K562 (cell line): ENCODE results near the gene OR2V2. TPM values are rescaled to one million over a fixed set of nuclear protein-coding genes. Genes with fewer than 3 reads are reported as not detected.
A peak's percentile ranks its signal among the peaks of the same experiment; 100 is the strongest.

Experiments
- ATAC-seq: fragments of 200-7000 bp; cut with Tn5 transposase; 3 replicates; pipeline ENCODE4 v1.9.1; 2020; ENCODE audit warnings: moderate library complexity
- BruUV-seq: library from RNA; stranded (reverse); fragments of 400-500 nt; replicated peaks from 2 replicates; lab custom pipeline; 2021; lab: Mats Ljungman, UMichigan
- CTCF ChIA-PET: fragments of 300-600 bp; formaldehyde crosslinking; extraction: SDS; loops from one replicate; lab custom pipeline; 2021; ENCODE audit warnings: low intra/inter-chr PET ratio; lab: Yijun Ruan, JAX
- POLR2A ChIA-PET: fragments of 300-600, 350-650 bp; sonication (Branson Sonifier 250); formaldehyde crosslinking; extraction: SDS; loops from one replicate; lab custom pipeline; 2021; ENCODE audit warnings: antibody characterized with exemption, inconsistent platforms; lab: Yijun Ruan, JAX
- DNase-seq, 4 experiments: peaks; one replicate each; pipeline versions ENCODE4 v3.0.0 to v3.0.0-alpha.2; 2011 to 2018; ENCODE audit warnings: low spot score in 3 of 4, mixed read lengths in 3 of 4; ENCODE audit errors: extremely low read depth in 1 of 4
- FAIRE-seq: peaks from 2 replicates; lab custom pipeline; 2011; peaks lifted over from hg19 to GRCh38; lab: Jason Lieb, UNC
- H2AFZ ChIP-seq: 2 replicates; pipeline ENCODE4 v1.6.0; 2011; ENCODE audit warnings: low read depth, low read length, control low read depth, inconsistent platforms
- H3K27ac ChIP-seq: fragments of 200-600 bp; 3 replicates; pipeline ENCODE4 v1.8.0; 2011; ENCODE audit warnings: low read depth, mild to moderate bottlenecking, control low read depth, inconsistent platforms, low read length, moderate library complexity, mixed read lengths; ENCODE audit errors: extremely low read depth
- H3K27me3 ChIP-seq, 2 experiments: fragments of 300-600 bp in 1 of 2; 2 replicates in 1 of 2; 3 replicates in 1 of 2; pipeline versions ENCODE4 v1.6.0 to v1.8.0; 2011; ENCODE audit warnings: inconsistent platforms in 2 of 2, low read length in 2 of 2, mild to moderate bottlenecking in 1 of 2, mixed read lengths in 1 of 2, moderate library complexity in 1 of 2; ENCODE audit not compliant: control insufficient read depth in 2 of 2, insufficient read depth in 2 of 2
- H3K36me3 ChIP-seq: fragments of 300-600 bp; 3 replicates; pipeline ENCODE4 v1.8.0; 2011; ENCODE audit warnings: mild to moderate bottlenecking, low read length, inconsistent platforms; ENCODE audit not compliant: control insufficient read depth, insufficient read depth
- H3K4me1 ChIP-seq, 2 experiments: fragments of 200-600 bp in 1 of 2; replicated peaks in 1 of 2; 2 replicates in 1 of 2; 3 replicates in 1 of 2; pipeline versions ENCODE4 v1.5.1 to v1.8.0; 2011; ENCODE audit warnings: inconsistent platforms in 2 of 2, low read length in 2 of 2, mild to moderate bottlenecking in 1 of 2, mixed read lengths in 1 of 2, moderate library complexity in 1 of 2; ENCODE audit not compliant: control insufficient read depth in 2 of 2, insufficient read depth in 2 of 2
- H3K4me2 ChIP-seq: 2 replicates; pipeline ENCODE4 v1.6.1; 2011; ENCODE audit warnings: low read length, control low read depth, inconsistent platforms, mixed read lengths; ENCODE audit not compliant: insufficient read depth
- H3K4me3 ChIP-seq: fragments of 200-600 bp; sonication (generic), shearing (Covaris generic); 2 replicates; pipeline ENCODE4 v1.5.1; 2016; ENCODE audit warnings: control low read depth, inconsistent platforms
- H3K79me2 ChIP-seq: fragments of 200-600 bp; 3 replicates; pipeline ENCODE4 v1.8.0; 2011; ENCODE audit warnings: low read length, inconsistent platforms; ENCODE audit not compliant: control insufficient read depth, insufficient read depth
- H3K9ac ChIP-seq, 2 experiments: 2 replicates each; pipeline versions ENCODE4 v1.6.0 to v1.6.1; 2011; ENCODE audit warnings: low read depth in 2 of 2, low read length in 2 of 2, control low read depth in 1 of 2, inconsistent platforms in 1 of 2, mild to moderate bottlenecking in 1 of 2, mixed read lengths in 1 of 2; ENCODE audit not compliant: insufficient read depth in 1 of 2
- H3K9me1 ChIP-seq: one replicate; pipeline ENCODE4 v1.6.0; 2011; ENCODE audit warnings: inconsistent platforms, mild to moderate bottlenecking, low read length, moderate library complexity; ENCODE audit not compliant: control insufficient read depth, insufficient read depth
- H3K9me3 ChIP-seq: replicated peaks from 2 replicates; pipeline ENCODE4 v1.5.1; 2011; ENCODE audit warnings: low read depth, low read length, inconsistent platforms; ENCODE audit not compliant: control insufficient read depth, insufficient read depth
- H4K20me1 ChIP-seq: replicated peaks from 2 replicates; pipeline ENCODE4 v1.6.1; 2011; ENCODE audit warnings: low read length, inconsistent platforms, mixed read lengths; ENCODE audit not compliant: control insufficient read depth, insufficient read depth
- ARID1B ChIP-seq: fragments of 450-650 bp; IDR thresholded peaks from 2 replicates; pipeline ENCODE4 v1.6.1; 2016; ENCODE audit warnings: antibody characterized with exemption, mild to moderate bottlenecking, inconsistent platforms
- CREM ChIP-seq: IDR thresholded peaks from 2 replicates; pipeline ENCODE4 v1.6.1; 2014; ENCODE audit warnings: antibody characterized with exemption, low read depth
- CTBP1 ChIP-seq: fragments of 450-650 bp; IDR thresholded peaks from 2 replicates; pipeline ENCODE4 v1.6.1; 2016; ENCODE audit warnings: borderline replicate concordance
- EGR1 ChIP-seq: fragments of 450-650 bp; conservative IDR thresholded peaks from 2 replicates; pipeline ENCODE4 v1.6.1; 2017; ENCODE audit warnings: mild to moderate bottlenecking
- JUN ChIP-seq, 2 experiments: sonication (generic) in 1 of 2; formaldehyde crosslinking in 1 of 2; IDR thresholded peaks; 2 replicates each; pipeline versions ENCODE4 v1.6.1 to v1.8.0; 2012 to 2022; ENCODE audit warnings: borderline replicate concordance in 2 of 2, mild to moderate bottlenecking in 2 of 2, improper control_type of control experiment in 1 of 2, low read depth in 1 of 2, low read length in 1 of 2, missing genetic modification reagents in 1 of 2
- KLF13 ChIP-seq: fragments of 450-650 bp; IDR thresholded peaks from 2 replicates; pipeline ENCODE4 v1.6.1; 2016; ENCODE audit warnings: missing genetic modification characterization, low read depth, mild to moderate bottlenecking, missing compliant biosample characterization, moderate library complexity, borderline replicate concordance
- MAZ ChIP-seq, 2 experiments: fragments of 450-650 bp in 1 of 2; sonication (generic) in 1 of 2; formaldehyde crosslinking; IDR thresholded peaks in 1 of 2; conservative IDR thresholded peaks in 1 of 2; 2 replicates each; pipeline versions ENCODE4 v1.4.0 to v1.5.0; 2020; ENCODE audit warnings: mild to moderate bottlenecking in 1 of 2, missing genetic modification reagents in 1 of 2
- NRF1 ChIP-seq, 2 experiments: fragments of 450-650 bp; IDR thresholded peaks in 1 of 2; conservative IDR thresholded peaks in 1 of 2; 2 replicates each; pipeline ENCODE4 v1.6.1; 2014; ENCODE audit warnings: mild to moderate bottlenecking in 2 of 2
- ZNF512 ChIP-seq: IDR thresholded peaks from 2 replicates; pipeline ENCODE4 v1.6.1; 2016; ENCODE audit warnings: missing genetic modification characterization, missing compliant biosample characterization
- WGBS: fragments of 100-300 bp; shearing (Covaris generic); methylation state at CpG from one replicate; pipeline ENCODE4 v1.1.6; 2016; ENCODE audit warnings: low coverage, mixed read lengths; ENCODE audit not compliant: insufficient coverage; ENCODE audit errors: missing lambda C conversion rate; 5-methylcytosine and 5-hydroxymethylcytosine counted together
- in situ Hi-C: fragments of 300-500 bp; cut with MboI; formaldehyde crosslinking; loops from 4 replicates; pipeline ENCODE4 v1.15.0; 2018; ENCODE audit warnings: inconsistent platforms, mixed read lengths
- intact Hi-C: fragments of 100-400 bp; cut with micrococcal nuclease; formaldehyde crosslinking; loops from 2 replicates; pipeline ENCODE4 v1.14.2; 2022
- polyA plus RNA-seq, 8 experiments: library from polyadenylated mRNA; depleted of rRNA in 4 of 8; stranded (reverse) in 5 of 8; unstranded in 3 of 8; fragments of >200 nt; fragmentation: Nextera tagmentation in 2 of 8; fragmentation: Illumina TruSeq in 1 of 8; extraction: Ambion mirVana in 2 of 8; extraction: Trizol in 1 of 8; gene quantifications; 2 replicates each; pipeline versions ENCODE4 v1.2.1 to v1.2.3, GENCODE V29; 2011 to 2014; ENCODE audit warnings: inconsistent platforms in 1 of 8, missing spikeins in 1 of 8
- total RNA-seq, 7 experiments: library from RNA; depleted of rRNA in 6 of 7; stranded (reverse); fragments of >200 nt in 6 of 7; fragmentation: Illumina TruSeq in 2 of 7; extraction: Trizol in 2 of 7; gene quantifications; 2 replicates each; pipeline versions ENCODE4 v1.2.1 to v1.2.3, GENCODE V29; 2011 to 2021; ENCODE audit warnings: low replicate concordance in 1 of 7

The OR2V2 gene
- total and polyA plus RNA-seq, 9 of the 15 experiments (the other 6 are each of a cell fraction or from before 2014, with no cell fraction given) = 0.01 TPM; not detected in 8

GRCh38 chr5:181198905-181199519 is 51.6 kb downstream of the OR2V2 start:
- no peaks in the 10 kb centered on the region for H3K27me3 ChIP-seq
- FAIRE-seq = no peak
- in situ Hi-C loops (no loop called here), intact Hi-C loops (no loop called here)
- no peak for TF ChIP-seq MAZ (CRISPR knock-in tag; conservative IDR thresholded peaks at IDR 0.05 in 1 of 2, IDR thresholded peaks at IDR 0.05 in 1 of 2)
- TF ChIP-seq EGR1 = peak; percentile 24; the same call in 1 of the 2 replicates
- no peaks in the 10 kb centered on the region for H3K36me3 ChIP-seq
- no peaks in the 10 kb centered on the region for H4K20me1 ChIP-seq
- ATAC-seq = no peak
- BruUV-seq = no TSS peak
- no peak overlapping the region for H3K4me3 ChIP-seq
- ChIA-PET CTCF (no interaction called here), POLR2A (interaction anchor here (0.6 to 1.4 kb wide), 2 partner anchors 9 to 61 kb away, joined by 4 read pairs; no protein-coding TSS in a partner anchor)
- H3K9me1 ChIP-seq = no peaks in the 10 kb centered on the region
- DNase-seq = no peak
- no peak overlapping the region for H3K4me2 ChIP-seq
- H2AFZ ChIP-seq = no peak overlapping the region
- H3K9ac ChIP-seq = peak overlapping the region in 1 of 2 experiments; percentile 54; a peak in 1 of 4 replicates
- H3K4me1 ChIP-seq = peaks cover 24 to 47% of the 10 kb centered on the region in 2 experiments; a peak in 4 of 5 replicates
- WGBS = 35% methylated on average over 9 of the region's 9 CpGs
- no peak overlapping the region for H3K27ac ChIP-seq
- H3K79me2 ChIP-seq = no peaks in the 10 kb centered on the region
- H3K9me3 ChIP-seq = no peaks in the 10 kb centered on the region

- in situ Hi-C loops = no loop called here
- ATAC-seq = peak; percentile 56
- H2AFZ ChIP-seq = peak overlapping the region; percentile 3; the same call in 1 of the 2 replicates
- H3K27me3 ChIP-seq = no peaks in the 10 kb centered on the region
- intact Hi-C loops = no loop called here
- H3K9me1 ChIP-seq = no peaks in the 10 kb centered on the region
- H3K9me3 ChIP-seq = no peaks in the 10 kb centered on the region
- H3K4me2 ChIP-seq = peak overlapping the region; percentile 36
- POLR2A ChIA-PET = interaction anchor here (0.5 to 1.4 kb wide), 5 partner anchors 8 to 60 kb away, joined by 3 to 4 read pairs (median 4); no protein-coding TSS in a partner anchor
- H3K4me1 ChIP-seq = peaks cover 16 to 47% of the 10 kb centered on the region in 2 experiments; a peak in 4 of 5 replicates
- peak; percentile 95 for FAIRE-seq
- DNase-seq = peak in 3 of 4 experiments; percentile 41 to 71 (median 51)
- peak overlapping the region in 1 of 2 experiments; percentile 77; a peak in 2 of 4 replicates for H3K9ac ChIP-seq
- H4K20me1 ChIP-seq = no peaks in the 10 kb centered on the region
- CTCF ChIA-PET = no interaction called here
- no peaks in the 10 kb centered on the region for H3K36me3 ChIP-seq
- no peaks in the 10 kb centered on the region for H3K79me2 ChIP-seq
- no peak overlapping the region for H3K27ac ChIP-seq
- no peak overlapping the region for H3K4me3 ChIP-seq
- WGBS = 46% methylated on average over 11 of the region's 12 CpGs
- BruUV-seq = no TSS peak
- TF ChIP-seq JUN (IDR thresholded peaks at IDR 0.05; ENCODE audit: borderline replicate concordance, low read depth, low read length) (0 out of 2 replicates have a peak, but pooled peaks have one; percentile 11), JUN (CRISPR knock-in tag; IDR thresholded peaks at IDR 0.05; ENCODE audit: borderline replicate concordance) (no peak), KLF13 (tag) (peak; percentile 80), CREM (peak; percentile 18; the same call in 1 of the 2 replicates), ARID1B (0 out of 2 replicates have a peak, but pooled peaks have one; percentile 15), NRF1 (conservative IDR thresholded peaks at IDR 0.05 in 1 of 2, IDR thresholded peaks at IDR 0.05 in 1 of 2) (peak; percentile 51 to 66), ZNF512 (tag) (no peak), CTBP1 (peak; percentile 56; the same call in 1 of the 2 replicates)
Observed at GRCh38 chr5:181199881-181200638, 52.7 kb downstream of the OR2V2 start.
